Iris pigment epithelial cell (primary cell): ENCODE data around the gene BDH2.

Experiments
- DNase-seq: peaks from one replicate; pipeline ENCODE4 v3.0.0-alpha.2; 2011; ENCODE audit warnings: low read depth

Gene BDH2

DNA sequence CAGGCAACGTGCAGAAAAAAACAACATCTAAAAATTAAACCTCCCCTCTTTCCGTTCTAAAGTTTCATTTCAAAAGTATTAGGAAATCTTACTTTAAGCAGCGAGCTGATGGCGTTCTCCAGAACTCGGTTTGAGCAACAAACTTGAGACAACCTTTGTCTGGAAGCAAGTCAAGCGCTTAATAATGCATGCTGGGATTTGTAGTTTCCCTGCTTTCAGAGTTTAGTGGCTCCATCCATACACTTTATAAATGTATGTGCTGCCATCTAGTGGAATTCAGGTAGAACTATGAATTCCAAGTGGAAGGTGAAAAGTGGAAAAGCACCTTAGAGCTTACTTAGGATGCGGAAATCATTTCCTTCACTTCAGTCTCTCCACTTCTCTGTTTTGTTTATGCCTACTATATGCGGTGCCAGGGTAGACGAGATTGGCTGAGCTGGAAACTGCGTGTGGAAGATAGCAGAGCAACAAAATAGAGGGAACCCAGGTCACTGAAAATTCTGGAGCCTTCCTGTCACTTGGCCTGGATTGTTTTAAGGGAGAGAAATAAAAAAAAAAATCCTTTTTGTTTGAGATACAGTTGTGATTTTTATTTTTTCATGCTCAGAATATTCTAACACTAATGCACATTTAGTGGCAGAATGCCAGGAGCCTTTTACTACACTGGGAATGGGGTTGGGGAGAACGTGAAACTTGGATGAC lies at the start of gene BDH2:
BDH2 (minus strand) TSS at position 144 of the 702 bp plus-strand sequence. CDS start 3,580 bp downstream, outside the sequence.
- peak; percentile 98 for DNase-seq

DNA sequence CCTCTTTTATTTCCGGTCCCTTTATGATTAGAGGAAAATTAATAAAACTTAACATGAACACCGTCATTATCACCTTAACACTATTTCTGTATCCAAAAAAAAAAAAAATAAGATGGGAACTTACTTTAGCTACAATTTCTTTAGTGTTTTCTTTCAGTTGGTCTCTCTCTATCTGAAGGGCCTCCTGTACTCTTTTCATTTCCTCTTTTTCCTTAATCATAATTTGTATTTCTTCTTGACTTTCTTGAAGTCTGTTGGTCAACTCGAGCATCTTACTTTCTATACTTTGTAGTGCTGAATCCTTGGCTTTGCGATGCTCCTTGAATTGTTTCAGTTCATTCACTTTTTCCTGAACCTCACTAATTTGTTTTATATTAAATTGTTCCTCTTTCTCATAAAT lies 45.3 kb upstream of the BDH2 start:
- no peak for DNase-seq

DNA sequence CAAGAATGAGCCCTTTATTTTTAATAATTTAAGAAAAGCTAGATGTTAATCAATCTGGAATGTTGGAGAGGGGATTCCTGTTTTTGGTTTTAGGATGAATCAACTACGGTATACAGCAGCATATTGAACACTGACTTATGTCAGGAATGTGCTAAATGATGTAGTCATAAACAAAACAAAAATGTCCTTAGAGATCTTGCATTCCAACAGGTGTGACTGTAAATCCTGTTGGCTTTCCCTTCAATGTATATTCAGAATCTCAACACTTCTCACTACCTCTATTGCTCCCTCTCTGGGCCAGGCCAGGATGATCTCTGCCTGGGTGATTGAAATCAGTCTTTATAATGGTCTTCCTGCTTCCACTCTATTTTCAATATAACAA lies 37.8 kb upstream of the BDH2 start:
- DNase-seq, result peak; percentile 40

DNA sequence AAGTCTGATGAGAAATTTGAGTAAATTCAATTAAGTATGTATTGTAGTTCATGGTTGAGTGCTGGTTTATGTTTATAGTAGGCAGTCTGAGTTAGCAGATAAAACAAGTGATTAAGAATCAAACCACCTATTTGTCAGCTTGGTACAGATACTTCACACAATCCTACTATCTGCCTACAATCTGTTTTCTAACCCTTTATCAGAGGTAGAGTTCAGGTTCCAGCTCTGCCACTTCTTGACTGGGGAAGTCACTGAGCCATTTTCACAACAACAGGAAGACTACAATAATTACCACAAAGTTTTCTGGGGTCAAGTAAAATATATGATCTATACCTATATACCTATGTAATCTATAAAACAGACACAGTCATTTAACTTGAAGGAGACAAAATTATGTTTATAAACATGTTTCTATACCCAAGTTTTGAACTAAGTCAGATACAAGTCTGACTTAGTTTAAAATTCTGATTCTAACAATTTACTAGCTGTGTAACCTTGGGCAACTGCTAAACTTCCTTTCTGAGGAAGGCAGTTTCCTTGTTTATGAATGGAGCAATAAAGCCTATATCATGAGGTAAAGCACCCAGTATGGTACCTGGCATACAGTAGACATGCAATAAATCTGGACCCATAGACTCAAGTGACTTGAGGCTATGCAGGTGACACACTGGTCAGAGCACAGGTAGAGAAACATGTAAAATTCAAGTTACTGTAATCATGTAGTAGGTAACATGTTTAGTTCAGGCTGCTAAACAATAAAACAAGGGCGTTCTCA lies 37.2 kb upstream of the BDH2 start:
- DNase-seq, result peak; percentile 6

DNA sequence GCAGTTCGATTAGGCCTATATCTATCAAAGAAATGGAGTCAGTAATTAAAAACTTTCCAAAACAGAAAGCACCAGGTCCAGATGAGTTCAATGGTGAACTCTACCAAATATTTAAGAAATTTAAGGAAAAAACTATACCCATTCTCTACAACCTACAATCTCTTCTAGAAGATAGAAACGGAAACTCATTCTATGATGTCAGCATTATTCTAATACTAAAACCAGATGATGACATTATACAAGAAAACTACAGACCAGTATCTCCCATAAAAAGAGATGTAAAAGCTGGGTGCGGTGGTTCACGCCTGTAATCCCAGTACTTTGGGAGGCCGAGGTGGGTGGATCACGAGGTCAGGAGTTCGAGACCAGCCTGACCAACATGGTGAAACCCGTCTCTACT lies 29.5 kb upstream of the BDH2 start:
- DNase-seq, result no peak

DNA sequence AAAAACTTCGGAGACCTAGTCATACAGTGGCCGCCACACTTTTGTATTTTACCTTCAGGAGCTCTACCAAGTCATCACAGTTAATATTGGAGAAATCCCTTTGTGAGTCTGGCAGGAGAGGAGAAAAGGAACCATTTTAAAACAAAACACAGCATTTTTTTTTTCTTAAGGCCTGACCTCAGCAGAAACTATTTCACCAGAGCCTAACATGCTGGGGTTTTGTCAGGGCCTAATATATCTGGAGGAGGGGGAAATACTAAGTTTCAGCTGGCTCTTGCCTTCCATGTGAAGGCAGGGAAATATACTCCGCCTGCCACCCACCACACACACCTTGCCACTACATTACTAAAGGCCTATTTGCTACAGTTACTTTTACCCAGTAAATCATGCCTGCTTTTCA lies 26.5 kb upstream of the BDH2 start:
- no peak for DNase-seq

DNA sequence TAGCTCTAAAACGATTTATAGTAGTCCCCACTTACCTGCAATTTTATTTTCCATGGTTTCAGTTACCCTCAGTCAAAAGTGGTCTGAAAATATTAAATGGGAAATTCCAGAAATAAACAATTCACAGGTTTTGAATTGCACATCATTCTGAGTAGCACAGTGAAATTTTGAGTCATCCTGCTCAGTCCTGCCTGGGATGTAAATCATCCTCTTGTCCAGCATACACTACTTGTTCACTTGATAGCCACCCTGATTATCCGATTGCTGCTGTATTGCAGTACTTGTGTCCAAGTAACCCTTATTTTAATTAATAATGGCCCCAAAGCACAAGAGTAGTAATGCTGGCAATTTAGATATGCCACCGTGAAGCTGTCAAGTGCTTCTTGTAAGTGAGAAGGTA lies 23.5 kb upstream of the BDH2 start:
- DNase-seq, result peak; percentile 24

DNA sequence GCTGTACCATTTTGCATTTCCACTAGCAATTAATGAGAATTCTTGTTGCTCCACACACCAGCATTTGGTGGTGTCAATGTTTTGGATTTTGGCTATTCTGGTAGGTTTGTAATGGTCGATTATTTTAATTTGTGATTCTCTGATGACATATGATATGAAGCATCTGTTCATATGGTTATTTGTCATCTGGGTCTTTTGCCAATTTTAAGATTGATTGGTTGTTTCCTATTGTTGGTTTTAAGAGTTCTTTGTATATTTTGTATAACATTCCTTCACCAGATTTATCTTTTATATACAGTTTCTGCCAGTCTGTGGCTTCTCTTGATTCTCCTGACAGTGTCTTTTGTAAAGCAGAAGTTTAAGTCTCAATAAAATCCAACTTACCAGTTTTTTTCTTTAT lies 18.5 kb upstream of the BDH2 start:
- peak; percentile 20 for DNase-seq

DNA sequence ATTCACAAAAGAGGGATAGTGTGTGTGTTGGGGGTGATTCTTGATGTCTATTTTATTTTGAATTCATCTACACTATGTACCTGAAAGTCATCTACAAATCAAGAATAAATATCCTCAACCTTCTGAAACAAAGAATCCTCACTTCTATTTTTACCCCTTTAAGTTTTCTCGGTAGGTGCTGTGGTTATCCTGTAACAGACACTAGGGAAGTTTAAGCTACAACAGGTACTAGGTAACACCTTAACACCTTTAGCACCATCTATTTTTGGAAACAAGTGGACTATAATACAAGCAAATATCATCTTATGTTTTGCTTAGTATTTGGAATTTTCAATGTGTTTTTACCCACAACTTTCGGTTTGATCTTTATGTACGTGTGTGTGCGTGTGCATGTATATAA lies 12.0 kb upstream of the BDH2 start:
- no peak for DNase-seq

DNA sequence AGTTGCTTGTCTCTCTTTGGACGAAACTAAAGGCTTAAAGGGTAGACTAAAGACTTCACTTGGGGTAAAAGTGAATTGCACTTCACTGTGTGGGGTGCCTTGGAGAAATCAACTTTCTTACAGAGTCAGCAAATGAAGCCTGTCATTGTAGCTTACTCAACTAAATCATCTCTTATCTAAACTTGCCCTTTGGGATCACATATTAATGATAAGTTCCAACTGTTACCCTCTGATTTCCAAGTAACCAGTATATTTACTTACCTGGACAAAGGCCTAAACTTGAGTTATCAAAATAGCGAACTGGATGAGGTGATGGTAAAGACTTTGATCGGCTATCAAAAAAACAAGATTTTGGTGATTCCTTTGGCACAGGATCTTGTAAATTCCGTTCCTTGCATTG lies 8.9 kb upstream of the BDH2 start:
- DNase-seq, result no peak

DNA sequence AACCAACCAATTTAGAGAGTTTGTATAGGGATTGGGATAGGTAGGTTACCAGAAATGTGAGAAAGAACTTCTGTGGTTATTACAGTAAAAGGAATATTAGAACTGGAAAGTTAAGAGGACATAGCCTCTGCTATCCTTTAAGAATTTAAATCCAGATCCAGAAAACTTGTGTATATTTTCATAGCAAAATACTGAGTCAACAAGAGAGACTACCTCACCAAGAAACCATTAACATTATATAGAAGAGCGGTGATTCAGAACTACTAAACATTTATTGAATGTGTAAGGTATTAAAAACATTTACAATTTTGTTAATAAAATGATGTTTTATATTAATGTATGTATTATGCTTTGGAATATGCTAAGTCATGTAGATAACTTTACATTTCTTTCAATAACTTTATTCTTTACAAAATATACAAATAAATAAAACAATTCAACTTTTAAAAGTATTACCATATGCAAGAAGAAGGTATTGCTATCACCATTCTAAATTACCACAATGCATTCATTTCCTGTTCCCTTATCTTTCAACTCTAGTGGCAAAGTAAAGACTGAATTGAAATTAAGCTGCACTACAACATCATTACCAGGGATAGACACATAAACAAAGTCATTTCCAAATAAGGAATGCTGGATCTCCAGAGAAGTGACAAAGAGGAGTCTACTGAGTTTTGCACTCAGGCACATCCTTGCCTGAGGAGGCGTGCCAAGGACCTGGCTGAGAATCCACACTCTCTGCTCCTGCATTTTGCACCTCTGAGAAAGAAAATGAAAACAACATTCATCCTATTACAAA lies 6.1 kb upstream of the BDH2 start:
- DNase-seq, result peak; percentile 31

DNA sequence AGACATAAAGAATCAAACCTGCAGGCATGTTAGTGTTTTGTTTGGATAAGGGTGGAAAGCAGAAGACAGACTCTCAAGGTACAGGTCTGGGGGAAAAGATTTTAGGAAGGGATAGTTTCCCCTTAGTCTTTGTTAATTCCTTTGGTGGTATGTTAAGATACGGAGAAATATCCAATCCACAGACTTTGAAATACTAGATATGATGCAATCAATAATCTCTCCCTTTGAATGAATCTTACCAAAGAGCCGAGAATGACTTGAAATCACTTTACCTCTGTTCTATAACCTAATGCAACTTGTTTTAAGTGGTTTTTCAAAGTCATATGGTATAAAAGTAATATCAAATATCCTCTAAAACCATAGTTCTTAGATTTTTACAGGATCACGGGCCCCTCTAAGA lies 5.3 kb upstream of the BDH2 start:
- DNase-seq, result no peak

DNA sequence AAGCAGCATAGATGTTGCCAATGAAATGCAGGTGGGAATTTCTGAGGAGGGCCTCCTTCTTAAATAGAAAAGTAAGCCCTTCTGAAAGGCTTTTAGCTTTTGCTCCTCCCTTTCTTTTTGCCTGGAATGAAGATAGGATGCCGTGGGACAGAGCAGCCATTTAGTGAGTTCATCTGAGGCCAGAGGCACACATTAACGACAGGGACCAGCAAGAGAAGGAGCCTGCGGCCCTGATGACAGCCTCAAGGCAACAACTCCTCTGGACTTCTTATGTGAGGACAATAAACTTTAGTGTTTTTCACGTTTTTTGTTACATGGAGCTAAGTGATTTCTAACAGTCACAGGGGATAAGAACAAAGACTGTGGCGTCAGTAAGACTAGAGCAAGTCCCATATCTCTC lies 1.1 kb upstream of the BDH2 start:
- no peak for DNase-seq

DNA sequence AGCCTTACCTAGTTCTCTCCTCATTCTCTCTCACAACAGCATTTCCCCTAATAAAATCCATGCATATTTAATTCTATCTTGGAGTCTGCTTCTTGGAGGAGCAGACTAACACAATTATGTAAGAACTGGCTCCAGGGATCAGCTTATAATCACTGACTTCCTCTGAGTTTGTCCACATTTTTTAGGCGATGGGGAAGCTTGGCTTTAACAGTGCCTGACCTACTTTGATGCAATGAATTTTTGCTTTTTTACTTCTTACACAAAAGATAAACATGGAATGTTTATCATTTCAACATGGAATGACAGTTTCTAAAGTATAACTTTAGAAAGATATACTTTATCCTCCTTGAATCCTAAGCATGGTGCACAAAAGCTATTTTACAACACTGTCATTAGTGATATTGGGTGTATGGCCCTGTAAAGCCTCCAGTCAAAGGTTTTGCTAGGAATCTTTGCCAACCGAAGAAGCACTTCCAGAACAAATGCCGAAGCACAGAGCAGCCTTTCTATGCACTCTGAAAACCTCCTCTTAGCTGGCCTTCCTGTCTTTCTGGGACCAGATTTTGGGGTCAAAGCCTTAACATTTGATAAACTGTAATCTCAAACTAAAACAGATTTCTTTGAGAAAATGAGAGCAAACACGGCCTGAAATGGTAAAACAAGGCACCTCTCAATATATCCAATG lies 736 bp downstream of the BDH2 start:
- DNase-seq, result peak; percentile 38

DNA sequence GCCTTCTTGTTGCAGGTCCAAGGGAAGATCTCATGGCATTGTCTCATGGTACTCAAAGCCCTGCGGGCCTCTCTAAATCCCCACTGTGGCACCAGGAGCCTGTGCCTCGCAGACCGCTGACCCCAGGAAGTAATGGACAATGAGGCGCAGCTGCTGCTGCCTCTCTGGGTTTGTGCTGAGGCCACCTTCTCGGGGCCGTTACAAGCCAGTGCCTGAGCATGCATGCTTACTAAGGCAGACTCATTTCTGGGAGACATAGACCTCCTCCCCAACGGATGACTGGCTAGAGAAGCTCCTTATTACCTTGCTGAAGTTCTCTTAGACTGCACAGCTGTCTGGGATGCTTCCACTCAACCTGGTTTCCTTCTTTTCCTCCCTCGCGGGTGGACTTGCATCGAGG lies 1.3 kb downstream of the BDH2 start:
- peak; percentile 21 for DNase-seq

DNA sequence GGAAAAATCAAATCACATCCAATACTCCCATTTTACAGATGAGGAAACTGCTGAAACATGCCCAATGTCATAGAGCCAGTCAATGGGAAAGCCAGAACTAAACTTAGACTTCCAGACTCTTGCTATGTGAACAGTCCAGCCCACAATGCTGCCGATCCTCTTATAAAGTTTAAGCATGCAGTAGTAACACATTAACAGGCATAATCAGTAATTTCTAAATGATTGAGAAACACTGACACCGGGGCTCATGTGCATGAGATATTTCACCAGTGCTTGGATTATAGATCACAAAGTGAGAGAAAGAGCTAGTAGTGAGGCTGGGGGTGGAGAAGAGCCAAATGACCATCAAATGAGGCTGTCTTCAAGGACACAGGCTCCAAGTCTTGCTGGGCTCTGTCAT lies 2.5 kb downstream of the BDH2 start:
- DNase-seq, result no peak

DNA sequence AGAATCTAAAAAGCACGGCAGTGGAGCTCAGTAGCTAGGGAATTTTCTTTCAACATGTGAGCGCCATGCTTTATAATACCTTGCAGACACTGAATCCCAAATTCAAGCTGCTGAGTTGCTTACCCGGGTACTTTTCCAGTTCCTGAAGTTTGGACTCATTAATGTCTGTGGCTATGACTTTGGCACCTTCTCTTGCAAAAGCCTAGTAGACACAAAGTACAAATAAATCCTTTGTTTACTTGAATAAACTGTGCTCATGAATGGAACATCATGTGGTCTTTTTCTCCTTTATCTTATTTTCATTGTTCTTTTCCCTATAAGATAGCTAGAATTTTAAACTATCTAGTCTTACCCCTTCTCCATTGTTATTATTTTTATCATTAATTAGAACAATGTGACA lies 4.6 kb downstream of the BDH2 start:
- no peak for DNase-seq

DNA sequence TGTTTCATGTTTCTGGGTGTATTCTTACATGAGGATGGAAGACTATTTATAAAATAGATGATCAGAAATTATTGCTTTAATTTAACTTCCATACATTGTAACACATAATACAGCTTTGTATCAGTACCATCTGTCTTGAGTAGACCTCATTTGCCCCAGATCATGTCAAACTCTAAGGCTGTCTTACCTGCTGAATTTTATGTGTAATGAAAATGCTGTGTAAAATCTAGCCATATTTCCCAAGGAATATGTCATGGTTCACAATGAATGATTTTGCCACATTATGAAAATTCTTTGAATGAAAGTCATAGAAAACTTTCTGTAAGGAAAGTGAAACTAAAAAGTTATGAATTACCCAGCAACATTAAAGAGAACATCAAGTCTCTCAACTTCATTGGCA lies 7.4 kb downstream of the BDH2 start:
- DNase-seq, result peak; percentile 12

DNA sequence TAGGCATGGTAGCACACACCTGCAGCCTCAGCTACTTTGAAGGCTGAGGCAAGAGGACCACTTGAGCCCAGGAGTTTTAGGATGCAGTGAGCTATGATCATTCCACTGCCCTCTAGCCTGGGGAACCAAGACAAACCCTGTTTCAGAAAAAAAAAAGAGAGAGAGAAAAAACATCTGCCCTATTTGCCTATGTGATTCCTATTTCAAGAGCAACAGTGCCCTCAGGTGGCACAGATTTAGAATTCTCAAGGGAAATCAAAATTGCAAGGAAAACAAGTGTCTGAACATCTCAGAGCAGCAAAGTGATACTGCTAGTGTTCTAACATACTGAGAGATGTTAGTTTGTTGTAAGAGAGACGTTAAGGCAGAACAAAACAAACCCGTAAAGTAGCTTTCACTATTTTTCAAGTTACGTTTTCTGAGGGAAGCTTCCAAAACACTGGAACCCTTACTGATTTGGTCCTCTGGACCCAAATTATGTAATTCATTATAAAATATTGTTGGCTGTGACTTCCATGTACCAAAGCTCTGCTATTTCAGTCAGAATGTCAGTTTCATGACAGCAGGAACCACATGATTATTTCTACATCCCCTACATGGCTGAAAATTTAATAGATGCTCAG lies 7.9 kb downstream of the BDH2 start:
- DNase-seq, result peak; percentile 75

DNA sequence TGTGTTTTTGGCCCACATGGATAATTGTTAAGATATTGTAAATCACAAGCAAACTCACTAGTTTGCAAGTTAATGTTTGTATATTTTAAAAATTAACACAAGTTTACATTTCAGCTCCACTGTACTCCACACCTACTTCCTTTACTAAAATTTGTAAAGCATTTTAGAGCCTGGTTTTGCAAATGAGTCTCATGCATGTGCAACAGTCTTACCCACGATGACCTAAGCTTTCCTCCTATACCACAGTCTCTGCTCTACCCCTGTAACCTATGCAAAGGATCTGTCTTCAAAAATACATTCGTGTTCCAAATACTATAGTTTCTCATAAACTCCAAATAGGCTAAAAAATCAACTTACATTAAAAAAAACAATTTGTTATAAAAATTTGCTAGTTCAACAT lies 10.2 kb downstream of the BDH2 start:
- no peak for DNase-seq

DNA sequence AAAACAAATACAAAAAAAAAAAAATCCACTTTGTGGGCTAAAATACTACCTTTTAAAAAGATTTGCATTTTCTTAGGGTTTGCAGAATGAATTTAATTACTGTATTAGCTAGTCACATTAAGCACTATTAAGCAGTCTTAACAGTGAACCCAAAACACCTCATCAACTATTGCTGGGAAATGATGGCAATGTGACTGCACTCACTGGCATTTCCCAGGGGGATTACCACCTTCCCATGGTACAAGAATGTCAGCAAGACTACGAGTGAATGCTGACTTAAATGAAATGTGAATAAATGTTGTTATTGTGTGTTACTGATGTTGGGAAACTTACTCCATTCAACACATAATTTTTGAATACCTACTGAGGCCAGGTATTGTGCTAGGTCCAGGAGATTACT lies 13.1 kb downstream of the BDH2 start:
- no peak for DNase-seq
